Heart left ventricle (tissue), 13 donors: ENCODE measurements around the gene TGFBR1.

Experiments used
- POLR2A ChIP-seq, 2 donors: fragments of 450-650 bp; IDR thresholded peaks; one replicate each; pipeline ENCODE4 v1.6.1; 2017; ENCODE audit warnings: antibody characterized with exemption in 2 of 2, mild to moderate bottlenecking in 2 of 2, moderate library complexity in 2 of 2
- TF ChIP-seq, protein P1 (sequence below), 12 donors: fragments of 200-600 bp; sonication (generic) in 4 of 12; IDR thresholded peaks; one replicate each; pipeline versions ENCODE4 v1.5.0 to v1.8.0; 2018 to 2022; ENCODE audit warnings: antibody characterized with exemption in 12 of 12, mild to moderate bottlenecking in 5 of 12
- donor health status: ischemic (EF 13 %, LVEDD 7.1; RV severe dilation, severe dysfunction).
- donor health status: DM: no; HTN: yes; CAD: no.
- donor health status: DM: no; HTN: no; CAD: no.
- donor health status: ischemic (EF 25% LVEDD 6.9; RV normal size, moderate dysfunction).
- donor health status: ischemic (EF 25% LVEDD 5.7; RV mildly dilated, moderate dysfunction).
- donor health status: ischemic (EF 35%, LVEDD 5.7; RV mildly dilated, moderate dysfunction).
- donor health status: nonischemic (EF 11% LVEDD 7.7; RV severe dilation, severe dysfunction).
- donor health status: DM: yes; HTN: yes; CAD: no.
- donor health status: PGD.
- donor health status: ischemic (EF 29% LVEDD 5.4; RV normal size, mild dysfunction).
- donor health status: nonischemic (EF 23%, LVEDD 6.1; RV moderate dilation, normal function).

DNA sequence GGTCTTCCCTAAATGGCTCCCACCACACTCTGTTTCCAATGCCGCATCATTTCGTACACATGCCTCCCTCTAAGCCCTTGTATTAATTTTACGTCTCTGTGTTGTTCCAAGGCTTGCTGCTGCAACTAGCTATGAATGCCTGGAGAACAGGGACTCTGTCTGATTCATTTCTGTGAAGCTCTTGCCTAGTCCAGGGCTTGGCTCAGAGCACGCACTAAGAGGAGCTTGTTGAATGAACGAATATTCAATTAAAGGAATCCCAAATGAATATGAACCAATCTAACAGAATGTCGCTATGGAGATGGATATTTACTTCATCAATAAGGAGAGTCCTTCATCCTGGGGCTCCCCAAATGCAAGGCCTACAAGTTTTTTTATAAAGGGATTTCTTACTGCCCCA, 55.3 kb downstream of the TGFBR1 start:
- TF ChIP-seq, protein P1, sequence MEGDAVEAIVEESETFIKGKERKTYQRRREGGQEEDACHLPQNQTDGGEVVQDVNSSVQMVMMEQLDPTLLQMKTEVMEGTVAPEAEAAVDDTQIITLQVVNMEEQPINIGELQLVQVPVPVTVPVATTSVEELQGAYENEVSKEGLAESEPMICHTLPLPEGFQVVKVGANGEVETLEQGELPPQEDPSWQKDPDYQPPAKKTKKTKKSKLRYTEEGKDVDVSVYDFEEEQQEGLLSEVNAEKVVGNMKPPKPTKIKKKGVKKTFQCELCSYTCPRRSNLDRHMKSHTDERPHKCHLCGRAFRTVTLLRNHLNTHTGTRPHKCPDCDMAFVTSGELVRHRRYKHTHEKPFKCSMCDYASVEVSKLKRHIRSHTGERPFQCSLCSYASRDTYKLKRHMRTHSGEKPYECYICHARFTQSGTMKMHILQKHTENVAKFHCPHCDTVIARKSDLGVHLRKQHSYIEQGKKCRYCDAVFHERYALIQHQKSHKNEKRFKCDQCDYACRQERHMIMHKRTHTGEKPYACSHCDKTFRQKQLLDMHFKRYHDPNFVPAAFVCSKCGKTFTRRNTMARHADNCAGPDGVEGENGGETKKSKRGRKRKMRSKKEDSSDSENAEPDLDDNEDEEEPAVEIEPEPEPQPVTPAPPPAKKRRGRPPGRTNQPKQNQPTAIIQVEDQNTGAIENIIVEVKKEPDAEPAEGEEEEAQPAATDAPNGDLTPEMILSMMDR (IDR thresholded peaks at IDR 0.05) = no peak
- TF ChIP-seq POLR2A (IDR thresholded peaks at IDR 0.05) = no peak
